Loucy (cell line): ENCODE measurements around the gene DGKQ.

ENCODE experiments used
- H2AFZ ChIP-seq: fragments of 200-600 bp; sonication (generic); 2 replicates; pipeline ENCODE4 v1.6.0; 2016; ENCODE audit warnings: antibody characterized with exemption, mild to moderate bottlenecking, low read length, moderate library complexity
- H3F3A ChIP-seq: fragments of 200-600 bp; 2 replicates; pipeline ENCODE4 v1.6.0; 2016; ENCODE audit warnings: antibody characterized with exemption, low read depth, mild to moderate bottlenecking
- H3K27me3 ChIP-seq: fragments of 200-600 bp; sonication (generic); 2 replicates; pipeline ENCODE4 v1.6.1; 2014; ENCODE audit warnings: low read length, mild to moderate bottlenecking; ENCODE audit not compliant: insufficient read depth, poor library complexity, severe bottlenecking
- H3K36me3 ChIP-seq: fragments of 200-600 bp; sonication (generic); 2 replicates; pipeline ENCODE4 v1.6.1; 2016; ENCODE audit warnings: low read length; ENCODE audit not compliant: insufficient read depth
- H3K4me1 ChIP-seq: fragments of 200-600 bp; sonication (generic); 2 replicates; pipeline ENCODE4 v1.5.1; 2014; ENCODE audit warnings: low read length, mild to moderate bottlenecking; ENCODE audit not compliant: insufficient read depth, poor library complexity, severe bottlenecking
- H3K4me2 ChIP-seq: fragments of 200-600 bp; sonication (generic); 2 replicates; pipeline ENCODE4 v1.6.0; 2014; ENCODE audit warnings: antibody characterized with exemption, low read length, low read depth, mild to moderate bottlenecking; ENCODE audit not compliant: poor library complexity, severe bottlenecking
- H3K4me3 ChIP-seq: fragments of 200-600 bp; sonication (generic); 2 replicates; pipeline ENCODE4 v1.5.1; 2014; ENCODE audit warnings: low read length, mild to moderate bottlenecking, mixed read lengths; ENCODE audit not compliant: poor library complexity, severe bottlenecking
- H3K79me2 ChIP-seq: fragments of 200-600 bp; sonication (generic); 2 replicates; pipeline ENCODE4 v1.6.1; 2014; ENCODE audit warnings: low read length; ENCODE audit not compliant: insufficient read depth
- H3K9ac ChIP-seq: fragments of 200-600 bp; sonication (generic); 2 replicates; pipeline ENCODE4 v1.6.0; 2014; ENCODE audit warnings: mild to moderate bottlenecking, low read depth, low read length, moderate library complexity; ENCODE audit not compliant: poor library complexity, severe bottlenecking
- H3K9me2 ChIP-seq: fragments of 200-600 bp; sonication (generic); replicated peaks from 2 replicates; pipeline ENCODE4 v1.6.1; 2016; ENCODE audit warnings: low read depth, low read length, mixed read lengths
- H3K9me3 ChIP-seq: fragments of 200-600 bp; sonication (generic); 2 replicates; pipeline ENCODE4 v1.6.1; 2014; ENCODE audit warnings: mild to moderate bottlenecking, antibody characterized with exemption, low read length, low read depth; ENCODE audit not compliant: insufficient read depth
- H4K20me1 ChIP-seq: fragments of 200-600 bp; sonication (generic); 2 replicates; pipeline ENCODE4 v1.6.0; 2014; ENCODE audit warnings: antibody characterized with exemption, low read length, mild to moderate bottlenecking; ENCODE audit not compliant: insufficient read depth, poor library complexity, severe bottlenecking
- CTCF ChIP-seq: fragments of 200-600 bp; sonication (generic); conservative IDR thresholded peaks from 2 replicates; pipeline ENCODE4 v1.5.1; 2014; ENCODE audit warnings: mild to moderate bottlenecking, antibody characterized with exemption, low read length
- EZH2phosphoT487 ChIP-seq: fragments of 200-600 bp; IDR thresholded peaks from 2 replicates; pipeline ENCODE4 v1.6.1; 2018; ENCODE audit warnings: antibody characterized with exemption, mild to moderate bottlenecking, moderate library complexity, borderline replicate concordance

Gene DGKQ

GRCh38 chr4:909821-910220 lies 63.5 kb downstream of the DGKQ start:
- Histone ChIP-seq H3F3A (no peaks in the 10 kb centered on the region), H4K20me1 (peaks cover 25% of the 10 kb centered on the region), H3K4me2 (no peak overlapping the region), H3K27me3 (no peaks in the 10 kb centered on the region), H3K9me3 (no peaks in the 10 kb centered on the region), H3K4me3 (no peak overlapping the region), H2AFZ (no peak overlapping the region), H3K9ac (no peak overlapping the region), H3K79me2 (peaks cover 28% of the 10 kb centered on the region), H3K36me3 (peaks cover 45% of the 10 kb centered on the region; the same call in 1 of the 2 replicates), H3K4me1 (peaks cover 2% of the 10 kb centered on the region), H3K9me2 (no peaks in the 10 kb centered on the region)
- TF ChIP-seq EZH2phosphoT487 (no peak), CTCF (no peak)

- Histone ChIP-seq H3K9me3 (no peaks in the 10 kb centered on the region), H3K9me2 (no peaks in the 10 kb centered on the region), H3K9ac (no peak overlapping the region), H3K4me1 (no peaks in the 10 kb centered on the region), H3K79me2 (peaks cover 21% of the 10 kb centered on the region; the same call in 1 of the 2 replicates), H3K4me3 (no peak overlapping the region), H3K4me2 (no peak overlapping the region), H2AFZ (no peak overlapping the region), H3K27me3 (no peaks in the 10 kb centered on the region), H3F3A (no peaks in the 10 kb centered on the region), H4K20me1 (peaks cover 18% of the 10 kb centered on the region), H3K36me3 (peaks cover 49% of the 10 kb centered on the region; the same call in 1 of the 2 replicates)
- TF ChIP-seq EZH2phosphoT487: no peak
- TF ChIP-seq CTCF: no peak
Measured at GRCh38 chr4:909131-909571, 64.2 kb downstream of the DGKQ start.
